ENCODE measurements around the gene XPO5. TPM values are rescaled to one million over a fixed set of nuclear protein-coding genes. Genes with fewer than 3 reads are reported as not detected.
"Not testable (repeated sequence)": the region's sequence is repeated elsewhere in the genome, so short reads cannot be mapped to it uniquely, and the experiment has no call there.

Gene XPO5
- total RNA-seq, 1 experiment from 2014 or later = 97.8 TPM

GRCh38 chr6:43600595-43600994, 24.8 kb upstream of the XPO5 start (continued):
- TF ChIP-seq, protein P1, sequence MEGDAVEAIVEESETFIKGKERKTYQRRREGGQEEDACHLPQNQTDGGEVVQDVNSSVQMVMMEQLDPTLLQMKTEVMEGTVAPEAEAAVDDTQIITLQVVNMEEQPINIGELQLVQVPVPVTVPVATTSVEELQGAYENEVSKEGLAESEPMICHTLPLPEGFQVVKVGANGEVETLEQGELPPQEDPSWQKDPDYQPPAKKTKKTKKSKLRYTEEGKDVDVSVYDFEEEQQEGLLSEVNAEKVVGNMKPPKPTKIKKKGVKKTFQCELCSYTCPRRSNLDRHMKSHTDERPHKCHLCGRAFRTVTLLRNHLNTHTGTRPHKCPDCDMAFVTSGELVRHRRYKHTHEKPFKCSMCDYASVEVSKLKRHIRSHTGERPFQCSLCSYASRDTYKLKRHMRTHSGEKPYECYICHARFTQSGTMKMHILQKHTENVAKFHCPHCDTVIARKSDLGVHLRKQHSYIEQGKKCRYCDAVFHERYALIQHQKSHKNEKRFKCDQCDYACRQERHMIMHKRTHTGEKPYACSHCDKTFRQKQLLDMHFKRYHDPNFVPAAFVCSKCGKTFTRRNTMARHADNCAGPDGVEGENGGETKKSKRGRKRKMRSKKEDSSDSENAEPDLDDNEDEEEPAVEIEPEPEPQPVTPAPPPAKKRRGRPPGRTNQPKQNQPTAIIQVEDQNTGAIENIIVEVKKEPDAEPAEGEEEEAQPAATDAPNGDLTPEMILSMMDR (IDR thresholded peaks at IDR 0.05) = no peak
- TF ChIP-seq TEAD1 (CRISPR knock-in tag; IDR thresholded peaks at IDR 0.05) (no peak), FOXP4 (CRISPR knock-in tag; IDR thresholded peaks at IDR 0.05) (no peak), ZNF423 (CRISPR knock-in tag; IDR thresholded peaks at IDR 0.05) (no peak), ZNF512 (CRISPR knock-in tag; IDR thresholded peaks at IDR 0.05; ENCODE audit: borderline replicate concordance) (no peak), NR1H2 (CRISPR knock-in tag; IDR thresholded peaks at IDR 0.05) (no peak)

GRCh38 chr6:43593938-43594337, 18.1 kb upstream of the XPO5 start:
- Mint-ChIP-seq H3K27ac (no peak overlapping the region), H3K9me3 (no peaks in the 10 kb centered on the region), H3K36me3 (peaks cover 27% of the 10 kb centered on the region), H3K4me1 (no peaks in the 10 kb centered on the region), H3K4me3 (no peak overlapping the region), H3K27me3 (ENCODE audit: low read depth) (no peaks in the 10 kb centered on the region)
- CTCF ChIA-PET = no interaction called here
- ATAC-seq (no peak), DNase-seq (ENCODE audit: low spot score) (no peak)
- POLR2A ChIA-PET = no interaction called here
- TF ChIP-seq, protein P2, sequence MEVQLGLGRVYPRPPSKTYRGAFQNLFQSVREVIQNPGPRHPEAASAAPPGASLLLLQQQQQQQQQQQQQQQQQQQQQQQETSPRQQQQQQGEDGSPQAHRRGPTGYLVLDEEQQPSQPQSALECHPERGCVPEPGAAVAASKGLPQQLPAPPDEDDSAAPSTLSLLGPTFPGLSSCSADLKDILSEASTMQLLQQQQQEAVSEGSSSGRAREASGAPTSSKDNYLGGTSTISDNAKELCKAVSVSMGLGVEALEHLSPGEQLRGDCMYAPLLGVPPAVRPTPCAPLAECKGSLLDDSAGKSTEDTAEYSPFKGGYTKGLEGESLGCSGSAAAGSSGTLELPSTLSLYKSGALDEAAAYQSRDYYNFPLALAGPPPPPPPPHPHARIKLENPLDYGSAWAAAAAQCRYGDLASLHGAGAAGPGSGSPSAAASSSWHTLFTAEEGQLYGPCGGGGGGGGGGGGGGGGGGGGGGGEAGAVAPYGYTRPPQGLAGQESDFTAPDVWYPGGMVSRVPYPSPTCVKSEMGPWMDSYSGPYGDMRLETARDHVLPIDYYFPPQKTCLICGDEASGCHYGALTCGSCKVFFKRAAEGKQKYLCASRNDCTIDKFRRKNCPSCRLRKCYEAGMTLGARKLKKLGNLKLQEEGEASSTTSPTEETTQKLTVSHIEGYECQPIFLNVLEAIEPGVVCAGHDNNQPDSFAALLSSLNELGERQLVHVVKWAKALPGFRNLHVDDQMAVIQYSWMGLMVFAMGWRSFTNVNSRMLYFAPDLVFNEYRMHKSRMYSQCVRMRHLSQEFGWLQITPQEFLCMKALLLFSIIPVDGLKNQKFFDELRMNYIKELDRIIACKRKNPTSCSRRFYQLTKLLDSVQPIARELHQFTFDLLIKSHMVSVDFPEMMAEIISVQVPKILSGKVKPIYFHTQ (CRISPR knock-in tag; IDR thresholded peaks at IDR 0.05) = no peak
- TF ChIP-seq HMGA2 (CRISPR knock-in tag; IDR thresholded peaks at IDR 0.05) (no peak), EMX1 (CRISPR knock-in tag; IDR thresholded peaks at IDR 0.05) (no peak)
- TF ChIP-seq, protein P3, sequence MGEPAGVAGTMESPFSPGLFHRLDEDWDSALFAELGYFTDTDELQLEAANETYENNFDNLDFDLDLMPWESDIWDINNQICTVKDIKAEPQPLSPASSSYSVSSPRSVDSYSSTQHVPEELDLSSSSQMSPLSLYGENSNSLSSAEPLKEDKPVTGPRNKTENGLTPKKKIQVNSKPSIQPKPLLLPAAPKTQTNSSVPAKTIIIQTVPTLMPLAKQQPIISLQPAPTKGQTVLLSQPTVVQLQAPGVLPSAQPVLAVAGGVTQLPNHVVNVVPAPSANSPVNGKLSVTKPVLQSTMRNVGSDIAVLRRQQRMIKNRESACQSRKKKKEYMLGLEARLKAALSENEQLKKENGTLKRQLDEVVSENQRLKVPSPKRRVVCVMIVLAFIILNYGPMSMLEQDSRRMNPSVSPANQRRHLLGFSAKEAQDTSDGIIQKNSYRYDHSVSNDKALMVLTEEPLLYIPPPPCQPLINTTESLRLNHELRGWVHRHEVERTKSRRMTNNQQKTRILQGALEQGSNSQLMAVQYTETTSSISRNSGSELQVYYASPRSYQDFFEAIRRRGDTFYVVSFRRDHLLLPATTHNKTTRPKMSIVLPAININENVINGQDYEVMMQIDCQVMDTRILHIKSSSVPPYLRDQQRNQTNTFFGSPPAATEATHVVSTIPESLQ (CRISPR knock-in tag; IDR thresholded peaks at IDR 0.05) = no peak
- TF ChIP-seq, protein P4, sequence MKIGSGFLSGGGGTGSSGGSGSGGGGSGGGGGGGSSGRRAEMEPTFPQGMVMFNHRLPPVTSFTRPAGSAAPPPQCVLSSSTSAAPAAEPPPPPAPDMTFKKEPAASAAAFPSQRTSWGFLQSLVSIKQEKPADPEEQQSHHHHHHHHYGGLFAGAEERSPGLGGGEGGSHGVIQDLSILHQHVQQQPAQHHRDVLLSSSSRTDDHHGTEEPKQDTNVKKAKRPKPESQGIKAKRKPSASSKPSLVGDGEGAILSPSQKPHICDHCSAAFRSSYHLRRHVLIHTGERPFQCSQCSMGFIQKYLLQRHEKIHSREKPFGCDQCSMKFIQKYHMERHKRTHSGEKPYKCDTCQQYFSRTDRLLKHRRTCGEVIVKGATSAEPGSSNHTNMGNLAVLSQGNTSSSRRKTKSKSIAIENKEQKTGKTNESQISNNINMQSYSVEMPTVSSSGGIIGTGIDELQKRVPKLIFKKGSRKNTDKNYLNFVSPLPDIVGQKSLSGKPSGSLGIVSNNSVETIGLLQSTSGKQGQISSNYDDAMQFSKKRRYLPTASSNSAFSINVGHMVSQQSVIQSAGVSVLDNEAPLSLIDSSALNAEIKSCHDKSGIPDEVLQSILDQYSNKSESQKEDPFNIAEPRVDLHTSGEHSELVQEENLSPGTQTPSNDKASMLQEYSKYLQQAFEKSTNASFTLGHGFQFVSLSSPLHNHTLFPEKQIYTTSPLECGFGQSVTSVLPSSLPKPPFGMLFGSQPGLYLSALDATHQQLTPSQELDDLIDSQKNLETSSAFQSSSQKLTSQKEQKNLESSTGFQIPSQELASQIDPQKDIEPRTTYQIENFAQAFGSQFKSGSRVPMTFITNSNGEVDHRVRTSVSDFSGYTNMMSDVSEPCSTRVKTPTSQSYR (CRISPR knock-in tag; IDR thresholded peaks at IDR 0.05) = no peak

GRCh38 chr6:43589564-43589963, 13.7 kb upstream of the XPO5 start:
- H3K9me3 Mint-ChIP-seq; H3K27me3 Mint-ChIP-seq (ENCODE audit: low read depth); DNase-seq (ENCODE audit: low spot score); H3K27ac Mint-ChIP-seq; POLR2A ChIA-PET; CTCF ChIA-PET; H3K4me1 Mint-ChIP-seq; ATAC-seq; H3K4me3 Mint-ChIP-seq: not testable (repeated sequence)
- peaks cover 48% of the 10 kb centered on the region for H3K36me3 Mint-ChIP-seq

Data from WTC11 (cell line).